Loucy (cell line): ENCODE measurements around the gene EFTUD2.

Experiments
- H2AFZ ChIP-seq: fragments of 200-600 bp; sonication (generic); 2 replicates; pipeline ENCODE4 v1.6.0; 2016; ENCODE audit warnings: antibody characterized with exemption, mild to moderate bottlenecking, low read length, moderate library complexity
- H3F3A ChIP-seq: fragments of 200-600 bp; 2 replicates; pipeline ENCODE4 v1.6.0; 2016; ENCODE audit warnings: antibody characterized with exemption, low read depth, mild to moderate bottlenecking
- H3K27me3 ChIP-seq: fragments of 200-600 bp; sonication (generic); 2 replicates; pipeline ENCODE4 v1.6.1; 2014; ENCODE audit warnings: low read length, mild to moderate bottlenecking; ENCODE audit not compliant: insufficient read depth, poor library complexity, severe bottlenecking
- H3K36me3 ChIP-seq: fragments of 200-600 bp; sonication (generic); 2 replicates; pipeline ENCODE4 v1.6.1; 2016; ENCODE audit warnings: low read length; ENCODE audit not compliant: insufficient read depth
- H3K4me1 ChIP-seq: fragments of 200-600 bp; sonication (generic); 2 replicates; pipeline ENCODE4 v1.5.1; 2014; ENCODE audit warnings: low read length, mild to moderate bottlenecking; ENCODE audit not compliant: insufficient read depth, poor library complexity, severe bottlenecking
- H3K4me2 ChIP-seq: fragments of 200-600 bp; sonication (generic); 2 replicates; pipeline ENCODE4 v1.6.0; 2014; ENCODE audit warnings: antibody characterized with exemption, low read length, low read depth, mild to moderate bottlenecking; ENCODE audit not compliant: poor library complexity, severe bottlenecking
- H3K4me3 ChIP-seq: fragments of 200-600 bp; sonication (generic); 2 replicates; pipeline ENCODE4 v1.5.1; 2014; ENCODE audit warnings: low read length, mild to moderate bottlenecking, mixed read lengths; ENCODE audit not compliant: poor library complexity, severe bottlenecking
- H3K79me2 ChIP-seq: fragments of 200-600 bp; sonication (generic); 2 replicates; pipeline ENCODE4 v1.6.1; 2014; ENCODE audit warnings: low read length; ENCODE audit not compliant: insufficient read depth
- H3K9ac ChIP-seq: fragments of 200-600 bp; sonication (generic); 2 replicates; pipeline ENCODE4 v1.6.0; 2014; ENCODE audit warnings: mild to moderate bottlenecking, low read depth, low read length, moderate library complexity; ENCODE audit not compliant: poor library complexity, severe bottlenecking
- H3K9me2 ChIP-seq: fragments of 200-600 bp; sonication (generic); replicated peaks from 2 replicates; pipeline ENCODE4 v1.6.1; 2016; ENCODE audit warnings: low read depth, low read length, mixed read lengths
- H3K9me3 ChIP-seq: fragments of 200-600 bp; sonication (generic); 2 replicates; pipeline ENCODE4 v1.6.1; 2014; ENCODE audit warnings: mild to moderate bottlenecking, antibody characterized with exemption, low read length, low read depth; ENCODE audit not compliant: insufficient read depth
- H4K20me1 ChIP-seq: fragments of 200-600 bp; sonication (generic); 2 replicates; pipeline ENCODE4 v1.6.0; 2014; ENCODE audit warnings: antibody characterized with exemption, low read length, mild to moderate bottlenecking; ENCODE audit not compliant: insufficient read depth, poor library complexity, severe bottlenecking
- EZH2phosphoT487 ChIP-seq: fragments of 200-600 bp; IDR thresholded peaks from 2 replicates; pipeline ENCODE4 v1.6.1; 2018; ENCODE audit warnings: antibody characterized with exemption, mild to moderate bottlenecking, moderate library complexity, borderline replicate concordance
- TF ChIP-seq, protein P1 (sequence below): fragments of 200-600 bp; sonication (generic); conservative IDR thresholded peaks from 2 replicates; pipeline ENCODE4 v1.5.1; 2014; ENCODE audit warnings: mild to moderate bottlenecking, antibody characterized with exemption, low read length

Gene EFTUD2

DNA sequence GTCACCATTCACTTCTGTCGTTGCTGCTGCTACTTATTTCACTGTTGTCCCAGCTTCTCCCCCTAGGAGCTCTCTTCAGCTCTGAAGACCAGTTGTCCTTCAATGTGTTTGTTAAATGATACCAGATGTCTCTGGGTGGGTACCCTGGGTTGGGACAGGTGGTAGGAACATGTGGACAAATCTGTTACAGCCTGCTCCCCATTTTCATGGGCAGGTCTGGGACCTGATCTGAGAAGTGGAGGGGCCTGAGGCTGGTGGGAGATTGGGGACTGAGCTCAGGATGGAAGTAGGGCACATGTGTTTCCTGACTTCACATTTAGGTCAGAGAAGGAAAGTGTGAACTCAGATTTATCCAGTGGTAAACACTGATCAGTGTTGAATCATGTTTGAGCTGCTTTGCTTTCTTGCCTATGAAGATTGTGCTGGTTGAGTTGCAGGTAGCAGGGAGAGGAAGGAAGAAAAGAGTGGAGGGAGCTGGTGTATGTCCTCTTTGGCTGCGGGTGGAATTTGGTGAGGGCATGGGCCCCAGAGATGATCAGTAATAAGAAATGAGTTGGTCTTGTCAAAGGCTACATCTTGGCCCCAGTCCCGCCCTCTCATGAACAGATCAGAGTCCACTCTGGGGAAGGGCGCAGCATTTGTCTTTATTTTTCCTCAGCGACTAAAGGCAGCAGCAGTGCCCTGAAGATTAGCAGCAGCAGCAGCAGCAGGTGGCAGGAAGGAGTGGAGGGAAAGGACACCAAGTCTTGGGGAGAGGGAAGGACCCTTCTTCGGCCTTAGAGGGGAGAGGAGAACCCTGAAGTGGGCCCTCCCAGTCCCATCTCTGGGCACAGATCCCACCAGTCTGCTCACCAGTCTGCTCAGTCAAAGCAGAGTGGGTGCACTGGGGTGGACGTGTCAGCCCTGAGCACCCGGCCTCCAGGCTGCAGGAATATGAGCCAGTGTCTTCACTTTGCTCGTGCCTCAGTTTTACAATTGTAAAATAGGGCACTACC is 6.1 kb upstream of the EFTUD2 start:
- Histone ChIP-seq H3K79me2 (no peaks in the 10 kb centered on the region), H3K4me3 (no peak overlapping the region), H3K27me3 (no peaks in the 10 kb centered on the region), H4K20me1 (no peaks in the 10 kb centered on the region), H3K9me3 (no peaks in the 10 kb centered on the region), H2AFZ (no peak overlapping the region), H3F3A (no peaks in the 10 kb centered on the region), H3K9ac (no peak overlapping the region), H3K4me1 (no peaks in the 10 kb centered on the region), H3K36me3 (no peaks in the 10 kb centered on the region), H3K4me2 (no peak overlapping the region), H3K9me2 (no peaks in the 10 kb centered on the region)
- TF ChIP-seq, protein P1, sequence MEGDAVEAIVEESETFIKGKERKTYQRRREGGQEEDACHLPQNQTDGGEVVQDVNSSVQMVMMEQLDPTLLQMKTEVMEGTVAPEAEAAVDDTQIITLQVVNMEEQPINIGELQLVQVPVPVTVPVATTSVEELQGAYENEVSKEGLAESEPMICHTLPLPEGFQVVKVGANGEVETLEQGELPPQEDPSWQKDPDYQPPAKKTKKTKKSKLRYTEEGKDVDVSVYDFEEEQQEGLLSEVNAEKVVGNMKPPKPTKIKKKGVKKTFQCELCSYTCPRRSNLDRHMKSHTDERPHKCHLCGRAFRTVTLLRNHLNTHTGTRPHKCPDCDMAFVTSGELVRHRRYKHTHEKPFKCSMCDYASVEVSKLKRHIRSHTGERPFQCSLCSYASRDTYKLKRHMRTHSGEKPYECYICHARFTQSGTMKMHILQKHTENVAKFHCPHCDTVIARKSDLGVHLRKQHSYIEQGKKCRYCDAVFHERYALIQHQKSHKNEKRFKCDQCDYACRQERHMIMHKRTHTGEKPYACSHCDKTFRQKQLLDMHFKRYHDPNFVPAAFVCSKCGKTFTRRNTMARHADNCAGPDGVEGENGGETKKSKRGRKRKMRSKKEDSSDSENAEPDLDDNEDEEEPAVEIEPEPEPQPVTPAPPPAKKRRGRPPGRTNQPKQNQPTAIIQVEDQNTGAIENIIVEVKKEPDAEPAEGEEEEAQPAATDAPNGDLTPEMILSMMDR: no peak
- TF ChIP-seq EZH2phosphoT487: no peak

DNA sequence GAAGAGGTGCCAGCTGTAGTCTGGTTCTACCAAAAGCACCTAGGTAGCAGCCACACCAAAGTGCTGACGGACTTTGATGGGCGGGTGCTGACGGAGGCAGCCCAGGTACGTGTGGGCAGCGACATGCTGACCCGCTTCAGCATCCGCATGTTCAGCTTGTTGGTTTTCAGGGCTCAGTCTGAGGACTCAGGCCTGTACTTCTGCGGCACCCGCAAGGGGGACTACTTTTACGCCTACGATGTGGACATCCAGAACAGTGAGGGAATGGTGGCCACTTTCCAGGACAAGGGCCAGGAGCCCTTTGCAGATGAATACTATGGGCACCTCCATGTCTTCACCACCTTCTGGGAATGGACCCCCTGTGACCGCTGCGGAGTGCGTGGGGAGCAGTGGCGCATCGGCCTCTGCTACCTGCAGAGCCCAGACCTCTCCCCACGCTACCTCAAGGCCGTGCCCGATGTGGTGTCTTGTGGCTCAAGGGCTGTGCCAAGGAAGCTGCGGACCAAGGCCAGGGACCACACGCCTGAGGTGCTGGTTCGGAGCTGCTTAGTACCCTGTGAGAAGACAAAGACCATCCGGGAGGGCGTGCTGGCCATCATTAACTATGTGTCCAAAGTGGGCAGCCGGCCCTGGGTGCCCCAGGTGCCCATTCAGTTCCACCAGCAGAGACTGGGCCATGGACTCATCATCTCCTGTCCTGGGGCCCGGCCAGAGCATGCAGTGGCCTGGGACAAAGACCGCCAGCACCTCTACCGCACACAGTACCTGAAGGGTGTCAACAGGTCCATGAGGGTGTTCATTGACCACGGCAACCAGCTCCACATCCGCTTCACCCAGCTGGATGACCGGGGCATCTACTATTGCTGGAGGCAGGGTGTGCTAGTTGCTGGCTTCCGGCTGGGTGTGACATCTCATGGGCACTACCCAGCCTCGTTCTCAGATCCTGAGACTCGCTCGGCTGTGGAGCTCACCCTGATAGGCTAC is 5.0 kb upstream of the EFTUD2 start:
- Histone ChIP-seq H3K4me2 (no peak overlapping the region), H3K9me2 (no peaks in the 10 kb centered on the region), H3K36me3 (no peaks in the 10 kb centered on the region), H2AFZ (no peak overlapping the region), H3K27me3 (no peaks in the 10 kb centered on the region), H3K9me3 (no peaks in the 10 kb centered on the region), H4K20me1 (no peaks in the 10 kb centered on the region), H3K4me3 (no peak overlapping the region), H3F3A (no peaks in the 10 kb centered on the region), H3K4me1 (peaks cover 5% of the 10 kb centered on the region), H3K79me2 (no peaks in the 10 kb centered on the region), H3K9ac (no peak overlapping the region)
- TF ChIP-seq, protein P1: no peak
- no peak for TF ChIP-seq EZH2phosphoT487

DNA sequence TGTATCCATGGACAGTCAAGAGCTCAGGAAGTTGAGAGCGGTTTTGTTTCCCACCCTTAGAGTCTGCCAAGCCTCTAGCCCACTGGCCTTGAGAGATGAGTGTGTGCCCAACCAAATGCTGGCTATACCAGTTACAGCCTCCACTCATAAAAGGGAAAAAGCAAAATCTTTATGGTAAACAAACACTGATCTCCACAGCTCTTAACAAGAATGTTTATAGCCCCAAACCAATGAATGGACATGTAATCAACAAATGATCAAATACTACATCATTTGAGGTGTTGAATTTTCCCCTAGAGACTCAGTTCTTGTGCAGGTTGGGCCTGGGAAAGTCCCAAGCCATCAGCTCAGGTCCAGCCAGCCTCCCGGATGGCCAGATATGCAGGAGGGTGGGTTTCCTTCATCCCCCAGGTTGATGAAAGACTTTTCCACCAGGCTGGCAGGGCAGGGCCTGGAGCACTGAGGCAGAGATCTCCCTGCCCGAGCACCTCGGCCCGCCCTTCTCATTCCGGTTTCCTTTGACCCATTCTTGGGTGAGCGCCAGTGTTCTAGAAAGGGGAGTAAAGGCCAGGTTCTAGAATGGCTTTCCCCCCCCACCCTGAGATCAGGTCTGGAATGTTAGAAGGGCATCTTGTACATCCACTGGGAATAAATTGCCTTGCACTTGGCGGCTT is 3.9 kb upstream of the EFTUD2 start:
- no peak for TF ChIP-seq EZH2phosphoT487
- TF ChIP-seq, protein P1: no peak
- H3F3A ChIP-seq: no peaks in the 10 kb centered on the region
- peaks cover 12% of the 10 kb centered on the region for H3K4me1 ChIP-seq
- no peak overlapping the region for H3K4me3 ChIP-seq
- H3K4me2 ChIP-seq: no peak overlapping the region
- H3K79me2 ChIP-seq: peaks cover 10% of the 10 kb centered on the region
- no peak overlapping the region for H2AFZ ChIP-seq
- no peaks in the 10 kb centered on the region for H3K36me3 ChIP-seq
- H4K20me1 ChIP-seq: no peaks in the 10 kb centered on the region
- no peak overlapping the region for H3K9ac ChIP-seq
- no peaks in the 10 kb centered on the region for H3K27me3 ChIP-seq
- no peaks in the 10 kb centered on the region for H3K9me2 ChIP-seq
- H3K9me3 ChIP-seq: no peaks in the 10 kb centered on the region
